GM12878 (cell line): Measurements from ENCODE around the gene RENBP.

Experiments used
- CHD1 ChIP-seq: IDR thresholded peaks from 2 replicates; pipeline ENCODE4 v1.6.1; 2012; ENCODE audit warnings: low read depth, low read length, improper control_type of control experiment
- CREB1 ChIP-seq: IDR thresholded peaks from 2 replicates; pipeline ENCODE4 v1.6.1; 2012; ENCODE audit warnings: low read depth, mild to moderate bottlenecking, inconsistent platforms
- EGR1 ChIP-seq, 2 experiments: IDR thresholded peaks; 1 replicate in 1 of 2; 2 replicates in 1 of 2; pipeline ENCODE4 v1.6.1; 2011 to 2012; ENCODE audit warnings: low read depth in 2 of 2, low read length in 2 of 2, borderline replicate concordance in 1 of 2, mild to moderate bottlenecking in 1 of 2, moderate library complexity in 1 of 2
- EP300 ChIP-seq, 2 experiments: fragments of 150-350 bp in 1 of 2; IDR thresholded peaks; 2 replicates each; pipeline ENCODE4 v1.6.1; 2011 to 2012; ENCODE audit warnings: low read depth in 2 of 2, low read length in 2 of 2, borderline replicate concordance in 1 of 2, improper control_type of control experiment in 1 of 2, inconsistent platforms in 1 of 2; ENCODE audit not compliant: control insufficient read depth in 1 of 2
- EZH2 ChIP-seq: IDR thresholded peaks from 2 replicates; pipeline ENCODE4 v1.6.1; 2012; ENCODE audit warnings: low read depth, mild to moderate bottlenecking, control low read depth, inconsistent platforms, low read length, borderline replicate concordance; ENCODE audit not compliant: control insufficient read depth
- JUND ChIP-seq: IDR thresholded peaks from 2 replicates; pipeline ENCODE4 v1.6.1; 2012; ENCODE audit warnings: low read depth, mild to moderate bottlenecking, low read length, improper control_type of control experiment, moderate library complexity
- KDM1A ChIP-seq: fragments of 200-600 bp; sonication (generic); IDR thresholded peaks from 2 replicates; pipeline ENCODE4 v1.6.1; 2016; ENCODE audit warnings: borderline replicate concordance
- MXI1 ChIP-seq: fragments of 150-350 bp; IDR thresholded peaks from 2 replicates; pipeline ENCODE4 v1.6.1; 2011; ENCODE audit warnings: low read depth, mild to moderate bottlenecking, inconsistent platforms, low read length, improper control_type of control experiment
- RCOR1 ChIP-seq: conservative IDR thresholded peaks from 2 replicates; pipeline ENCODE4 v1.6.1; 2012; ENCODE audit warnings: low read depth, low read length, improper control_type of control experiment
- TF ChIP-seq, protein P1 (sequence below), 3 experiments: IDR thresholded peaks in 2 of 3; conservative IDR thresholded peaks in 1 of 3; 2 replicates each; pipeline ENCODE4 v1.5.1; 2011; ENCODE audit warnings: low read depth in 3 of 3, low read length in 3 of 3, mild to moderate bottlenecking in 3 of 3, control low read depth in 2 of 3, moderate library complexity in 2 of 3, inconsistent platforms in 1 of 3, mixed read lengths in 1 of 3; ENCODE audit not compliant: control insufficient read depth in 2 of 3, insufficient read depth in 1 of 3; ENCODE audit errors: extremely low read depth in 1 of 3
- TF ChIP-seq, protein P2 (sequence below): IDR thresholded peaks from 2 replicates; pipeline ENCODE4 v1.6.1; 2012; ENCODE audit warnings: mild to moderate bottlenecking, low read depth, low read length
- TF ChIP-seq, protein P3 (sequence below): fragments of 450-650 bp; formaldehyde crosslinking; IDR thresholded peaks from 2 replicates; pipeline ENCODE4 v1.4.0; 2022; ENCODE audit warnings: mild to moderate bottlenecking, moderate library complexity
- TF ChIP-seq, protein P4 (sequence below): IDR thresholded peaks from 2 replicates; pipeline ENCODE4 v1.6.1; 2011; ENCODE audit warnings: low read depth, low read length, improper control_type of control experiment, borderline replicate concordance

DNA sequence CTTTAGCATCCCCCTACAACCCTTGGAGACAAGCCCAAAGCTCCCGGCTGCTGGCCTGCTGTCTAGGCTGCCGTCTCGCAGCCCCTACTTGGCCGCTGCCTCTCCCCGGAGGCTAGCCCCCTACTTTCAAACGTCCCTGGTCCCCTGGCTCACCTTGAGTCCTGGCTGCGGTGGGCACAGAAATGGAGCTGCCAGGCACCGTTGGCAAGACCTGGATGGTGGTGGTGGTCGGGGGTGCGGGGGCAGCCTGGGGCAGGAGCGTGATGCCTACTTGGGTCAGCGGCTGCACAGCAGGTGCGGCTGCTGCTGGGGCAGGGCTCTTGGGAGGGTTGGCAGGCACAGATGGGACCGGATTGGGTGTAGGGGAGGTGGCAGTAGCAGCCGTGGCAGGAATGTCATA lies 15.2 kb upstream of the RENBP start:
- TF ChIP-seq RCOR1: no peak
- TF ChIP-seq MXI1: no peak
- TF ChIP-seq, protein P1, sequence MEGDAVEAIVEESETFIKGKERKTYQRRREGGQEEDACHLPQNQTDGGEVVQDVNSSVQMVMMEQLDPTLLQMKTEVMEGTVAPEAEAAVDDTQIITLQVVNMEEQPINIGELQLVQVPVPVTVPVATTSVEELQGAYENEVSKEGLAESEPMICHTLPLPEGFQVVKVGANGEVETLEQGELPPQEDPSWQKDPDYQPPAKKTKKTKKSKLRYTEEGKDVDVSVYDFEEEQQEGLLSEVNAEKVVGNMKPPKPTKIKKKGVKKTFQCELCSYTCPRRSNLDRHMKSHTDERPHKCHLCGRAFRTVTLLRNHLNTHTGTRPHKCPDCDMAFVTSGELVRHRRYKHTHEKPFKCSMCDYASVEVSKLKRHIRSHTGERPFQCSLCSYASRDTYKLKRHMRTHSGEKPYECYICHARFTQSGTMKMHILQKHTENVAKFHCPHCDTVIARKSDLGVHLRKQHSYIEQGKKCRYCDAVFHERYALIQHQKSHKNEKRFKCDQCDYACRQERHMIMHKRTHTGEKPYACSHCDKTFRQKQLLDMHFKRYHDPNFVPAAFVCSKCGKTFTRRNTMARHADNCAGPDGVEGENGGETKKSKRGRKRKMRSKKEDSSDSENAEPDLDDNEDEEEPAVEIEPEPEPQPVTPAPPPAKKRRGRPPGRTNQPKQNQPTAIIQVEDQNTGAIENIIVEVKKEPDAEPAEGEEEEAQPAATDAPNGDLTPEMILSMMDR (IDR thresholded peaks at IDR 0.05 in 2 of 3, conservative IDR thresholded peaks at IDR 0.05 in 1 of 3; ENCODE audit: control insufficient read depth in 2 of 3, extremely low read depth in 1 of 3, insufficient read depth in 1 of 3, low read depth in 3 of 3, low read length in 3 of 3): no peak
- TF ChIP-seq CHD1: no peak
- no peak for TF ChIP-seq CREB1
- TF ChIP-seq, protein P2, sequence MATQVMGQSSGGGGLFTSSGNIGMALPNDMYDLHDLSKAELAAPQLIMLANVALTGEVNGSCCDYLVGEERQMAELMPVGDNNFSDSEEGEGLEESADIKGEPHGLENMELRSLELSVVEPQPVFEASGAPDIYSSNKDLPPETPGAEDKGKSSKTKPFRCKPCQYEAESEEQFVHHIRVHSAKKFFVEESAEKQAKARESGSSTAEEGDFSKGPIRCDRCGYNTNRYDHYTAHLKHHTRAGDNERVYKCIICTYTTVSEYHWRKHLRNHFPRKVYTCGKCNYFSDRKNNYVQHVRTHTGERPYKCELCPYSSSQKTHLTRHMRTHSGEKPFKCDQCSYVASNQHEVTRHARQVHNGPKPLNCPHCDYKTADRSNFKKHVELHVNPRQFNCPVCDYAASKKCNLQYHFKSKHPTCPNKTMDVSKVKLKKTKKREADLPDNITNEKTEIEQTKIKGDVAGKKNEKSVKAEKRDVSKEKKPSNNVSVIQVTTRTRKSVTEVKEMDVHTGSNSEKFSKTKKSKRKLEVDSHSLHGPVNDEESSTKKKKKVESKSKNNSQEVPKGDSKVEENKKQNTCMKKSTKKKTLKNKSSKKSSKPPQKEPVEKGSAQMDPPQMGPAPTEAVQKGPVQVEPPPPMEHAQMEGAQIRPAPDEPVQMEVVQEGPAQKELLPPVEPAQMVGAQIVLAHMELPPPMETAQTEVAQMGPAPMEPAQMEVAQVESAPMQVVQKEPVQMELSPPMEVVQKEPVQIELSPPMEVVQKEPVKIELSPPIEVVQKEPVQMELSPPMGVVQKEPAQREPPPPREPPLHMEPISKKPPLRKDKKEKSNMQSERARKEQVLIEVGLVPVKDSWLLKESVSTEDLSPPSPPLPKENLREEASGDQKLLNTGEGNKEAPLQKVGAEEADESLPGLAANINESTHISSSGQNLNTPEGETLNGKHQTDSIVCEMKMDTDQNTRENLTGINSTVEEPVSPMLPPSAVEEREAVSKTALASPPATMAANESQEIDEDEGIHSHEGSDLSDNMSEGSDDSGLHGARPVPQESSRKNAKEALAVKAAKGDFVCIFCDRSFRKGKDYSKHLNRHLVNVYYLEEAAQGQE: no peak
- no peak for TF ChIP-seq EP300 (IDR thresholded peaks at IDR 0.05; ENCODE audit: borderline replicate concordance in 1 of 2, control insufficient read depth in 1 of 2, low read depth in 2 of 2, low read length in 2 of 2)
- TF ChIP-seq EZH2: no peak
- TF ChIP-seq JUND: no peak
- no peak for TF ChIP-seq KDM1A
- TF ChIP-seq, protein P3, sequence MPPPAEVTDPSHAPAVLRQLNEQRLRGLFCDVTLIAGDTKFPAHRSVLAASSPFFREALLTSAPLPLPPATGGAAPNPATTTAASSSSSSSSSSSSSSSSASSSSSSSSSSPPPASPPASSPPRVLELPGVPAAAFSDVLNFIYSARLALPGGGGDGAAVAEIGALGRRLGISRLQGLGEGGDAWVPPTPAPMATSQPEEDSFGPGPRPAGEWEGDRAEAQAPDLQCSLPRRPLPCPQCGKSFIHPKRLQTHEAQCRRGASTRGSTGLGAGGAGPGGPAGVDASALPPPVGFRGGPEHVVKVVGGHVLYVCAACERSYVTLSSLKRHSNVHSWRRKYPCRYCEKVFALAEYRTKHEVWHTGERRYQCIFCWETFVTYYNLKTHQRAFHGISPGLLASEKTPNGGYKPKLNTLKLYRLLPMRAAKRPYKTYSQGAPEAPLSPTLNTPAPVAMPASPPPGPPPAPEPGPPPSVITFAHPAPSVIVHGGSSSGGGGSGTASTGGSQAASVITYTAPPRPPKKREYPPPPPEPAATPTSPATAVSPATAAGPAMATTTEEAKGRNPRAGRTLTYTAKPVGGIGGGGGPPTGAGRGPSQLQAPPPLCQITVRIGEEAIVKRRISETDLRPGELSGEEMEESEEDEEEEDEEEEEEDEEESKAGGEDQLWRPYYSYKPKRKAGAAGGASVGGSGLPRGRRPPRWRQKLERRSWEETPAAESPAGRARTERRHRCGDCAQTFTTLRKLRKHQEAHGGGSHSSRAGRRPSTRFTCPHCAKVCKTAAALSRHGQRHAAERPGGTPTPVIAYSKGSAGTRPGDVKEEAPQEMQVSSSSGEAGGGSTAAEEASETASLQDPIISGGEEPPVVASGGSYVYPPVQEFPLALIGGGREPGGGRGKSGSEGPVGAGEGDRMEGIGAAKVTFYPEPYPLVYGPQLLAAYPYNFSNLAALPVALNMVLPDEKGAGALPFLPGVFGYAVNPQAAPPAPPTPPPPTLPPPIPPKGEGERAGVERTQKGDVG: no peak
- TF ChIP-seq, protein P4, sequence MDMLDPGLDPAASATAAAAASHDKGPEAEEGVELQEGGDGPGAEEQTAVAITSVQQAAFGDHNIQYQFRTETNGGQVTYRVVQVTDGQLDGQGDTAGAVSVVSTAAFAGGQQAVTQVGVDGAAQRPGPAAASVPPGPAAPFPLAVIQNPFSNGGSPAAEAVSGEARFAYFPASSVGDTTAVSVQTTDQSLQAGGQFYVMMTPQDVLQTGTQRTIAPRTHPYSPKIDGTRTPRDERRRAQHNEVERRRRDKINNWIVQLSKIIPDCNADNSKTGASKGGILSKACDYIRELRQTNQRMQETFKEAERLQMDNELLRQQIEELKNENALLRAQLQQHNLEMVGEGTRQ: no peak
- no peak for TF ChIP-seq EGR1 (IDR thresholded peaks at IDR 0.05; ENCODE audit: borderline replicate concordance in 1 of 2, low read depth in 2 of 2, low read length in 2 of 2)
